Vagina (tissue), 2 donors: Measurements from ENCODE around the gene WASF3. TPM values are rescaled to one million over a fixed set of nuclear protein-coding genes. Genes with fewer than 3 reads are reported as not detected.

Source experiments
- DNase-seq, 2 donors: peaks; one replicate each; pipeline ENCODE4 v3.0.0-alpha.2; 2017; ENCODE audit errors: extremely low spot score in 2 of 2
- H3K27ac ChIP-seq: fragments of 200-600 bp; sonication (generic); one replicate; pipeline ENCODE4 v1.5.1; 2019
- H3K27me3 ChIP-seq: fragments of 200-600 bp; sonication (generic); one replicate; pipeline ENCODE4 v1.5.1; 2019
- H3K36me3 ChIP-seq, 2 donors: fragments of 200-600 bp; sonication (generic); one replicate each; pipeline ENCODE4 v1.5.1; 2017 to 2019
- H3K4me1 ChIP-seq: fragments of 200-600 bp; sonication (generic); one replicate; pipeline ENCODE4 v1.5.1; 2019
- H3K4me3 ChIP-seq, 2 donors: fragments of 200-600 bp; sonication (generic); 1 replicate in 1 of 2; 2 replicates in 1 of 2; pipeline ENCODE4 v1.5.1; 2016 to 2019
- H3K9me3 ChIP-seq: fragments of 200-600 bp; sonication (generic); one replicate; pipeline ENCODE4 v1.5.1; 2019
- POLR2A ChIP-seq, 2 donors: fragments of 450-650 bp; IDR thresholded peaks; one replicate each; pipeline ENCODE4 v1.6.1; 2017; ENCODE audit warnings: antibody characterized with exemption in 2 of 2, mild to moderate bottlenecking in 2 of 2, moderate library complexity in 2 of 2
- POLR2AphosphoS5 ChIP-seq, 2 donors: sonication (generic); formaldehyde crosslinking; IDR thresholded peaks; one replicate each; pipeline ENCODE4 v1.9.0; 2017; ENCODE audit warnings: antibody characterized with exemption in 2 of 2, mild to moderate bottlenecking in 2 of 2, low read depth in 1 of 2; ENCODE audit not compliant: insufficient read depth in 1 of 2
- intact Hi-C: fragments of 100-400 bp; cut with DNase I; formaldehyde crosslinking; loops from one replicate; pipeline ENCODE4 v1.15.1; 2023
- total RNA-seq: library from RNA; depleted of rRNA; stranded (reverse); fragments of >200 nt; gene quantifications from one replicate; pipeline ENCODE4 v1.2.3, GENCODE V29; 2016
- TF ChIP-seq, protein P1 (sequence below), 3 experiments: fragments of 450-650 bp in 2 of 3; fragments of 200-600 bp in 1 of 3; sonication (generic) in 1 of 3; IDR thresholded peaks; one replicate each; pipeline ENCODE4 v1.5.1; 2017 to 2019; ENCODE audit warnings: antibody characterized with exemption in 3 of 3, mild to moderate bottlenecking in 2 of 3, moderate library complexity in 2 of 3

Gene WASF3
- total RNA-seq, 1 donor from 2014 or later = 20.4 TPM

DNA sequence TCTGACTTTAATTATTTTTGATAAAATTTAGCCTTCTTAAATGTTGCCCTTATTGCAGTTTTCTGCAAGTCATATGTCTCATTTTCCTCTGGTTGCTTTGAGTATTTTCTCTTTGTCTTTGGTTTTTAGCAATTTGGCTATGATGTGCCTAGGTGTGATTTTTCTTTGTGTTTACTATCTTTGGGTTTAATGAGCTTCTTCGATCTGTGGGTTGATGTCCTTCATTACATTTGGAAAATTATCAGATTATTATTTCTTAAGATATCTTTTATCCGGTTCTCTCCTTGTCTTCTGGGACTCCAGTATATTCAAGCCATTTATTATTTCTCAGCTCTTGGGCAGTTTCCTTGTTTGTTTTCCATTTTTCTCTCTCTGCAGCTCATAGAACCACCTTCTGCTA, 39.0 kb downstream of the WASF3 start:
- Histone ChIP-seq H3K36me3 (no peaks in the 10 kb centered on the region), H3K9me3 (no peaks in the 10 kb centered on the region), H3K27ac (no peak overlapping the region), H3K4me3 (no peak overlapping the region), H3K4me1 (no peaks in the 10 kb centered on the region), H3K27me3 (no peaks in the 10 kb centered on the region)
- no peak for TF ChIP-seq POLR2AphosphoS5 (IDR thresholded peaks at IDR 0.05; ENCODE audit: insufficient read depth in 1 of 2, low read depth in 1 of 2)
- TF ChIP-seq, protein P1, sequence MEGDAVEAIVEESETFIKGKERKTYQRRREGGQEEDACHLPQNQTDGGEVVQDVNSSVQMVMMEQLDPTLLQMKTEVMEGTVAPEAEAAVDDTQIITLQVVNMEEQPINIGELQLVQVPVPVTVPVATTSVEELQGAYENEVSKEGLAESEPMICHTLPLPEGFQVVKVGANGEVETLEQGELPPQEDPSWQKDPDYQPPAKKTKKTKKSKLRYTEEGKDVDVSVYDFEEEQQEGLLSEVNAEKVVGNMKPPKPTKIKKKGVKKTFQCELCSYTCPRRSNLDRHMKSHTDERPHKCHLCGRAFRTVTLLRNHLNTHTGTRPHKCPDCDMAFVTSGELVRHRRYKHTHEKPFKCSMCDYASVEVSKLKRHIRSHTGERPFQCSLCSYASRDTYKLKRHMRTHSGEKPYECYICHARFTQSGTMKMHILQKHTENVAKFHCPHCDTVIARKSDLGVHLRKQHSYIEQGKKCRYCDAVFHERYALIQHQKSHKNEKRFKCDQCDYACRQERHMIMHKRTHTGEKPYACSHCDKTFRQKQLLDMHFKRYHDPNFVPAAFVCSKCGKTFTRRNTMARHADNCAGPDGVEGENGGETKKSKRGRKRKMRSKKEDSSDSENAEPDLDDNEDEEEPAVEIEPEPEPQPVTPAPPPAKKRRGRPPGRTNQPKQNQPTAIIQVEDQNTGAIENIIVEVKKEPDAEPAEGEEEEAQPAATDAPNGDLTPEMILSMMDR (IDR thresholded peaks at IDR 0.05) = no peak
- TF ChIP-seq POLR2A (IDR thresholded peaks at IDR 0.05) = no peak
- DNase-seq = no peak
- intact Hi-C loops = no loop called here

DNA sequence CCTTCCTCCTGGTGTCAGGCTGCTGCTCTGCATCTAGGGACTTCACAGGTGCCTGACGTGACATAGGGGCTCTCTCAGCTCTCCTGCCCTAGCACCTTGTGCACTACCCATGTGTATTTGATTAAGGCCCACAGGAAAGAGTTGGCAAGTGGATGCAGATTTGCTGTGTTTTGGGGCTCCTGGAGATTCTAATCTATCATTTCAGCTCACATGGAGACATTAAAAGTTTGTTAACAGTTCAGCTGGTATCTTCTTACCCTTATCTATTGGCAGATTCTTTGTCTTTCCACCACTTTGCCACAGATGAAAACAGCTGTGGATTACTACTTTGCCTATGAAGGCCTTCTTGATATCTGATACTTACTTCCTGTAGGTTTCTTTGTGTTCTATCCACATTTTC, 41.9 kb downstream of the WASF3 start:
- H3K4me3 ChIP-seq = no peak overlapping the region
- no peaks in the 10 kb centered on the region for H3K9me3 ChIP-seq
- no peaks in the 10 kb centered on the region for H3K27me3 ChIP-seq
- no peak for DNase-seq
- H3K36me3 ChIP-seq = no peaks in the 10 kb centered on the region
- no peak overlapping the region for H3K27ac ChIP-seq
- H3K4me1 ChIP-seq = no peaks in the 10 kb centered on the region
- TF ChIP-seq, protein P1 (IDR thresholded peaks at IDR 0.05) = no peak
- no peak for TF ChIP-seq POLR2A (IDR thresholded peaks at IDR 0.05)
- TF ChIP-seq POLR2AphosphoS5 (IDR thresholded peaks at IDR 0.05; ENCODE audit: insufficient read depth in 1 of 2, low read depth in 1 of 2) = no peak
- intact Hi-C loops = no loop called here

DNA sequence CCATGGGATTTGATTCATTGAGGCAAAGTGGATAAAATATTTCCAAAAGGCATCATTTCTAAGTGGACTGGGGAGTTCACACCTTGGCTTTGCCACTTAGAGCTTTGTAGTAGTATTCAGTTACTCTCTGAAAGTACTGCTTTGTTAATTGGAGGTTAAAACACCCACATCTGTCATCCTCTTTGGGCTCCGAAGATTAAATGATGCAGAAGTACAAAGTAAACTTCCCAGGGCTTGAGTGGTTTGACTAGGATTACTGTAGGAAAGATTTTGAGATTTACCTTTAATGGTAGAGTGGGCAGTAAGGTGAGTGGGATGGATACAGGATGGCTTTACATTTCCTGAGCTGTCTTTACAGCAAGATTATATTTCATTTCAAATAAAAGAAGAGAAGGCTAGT, 42.4 kb downstream of the WASF3 start:
- no peak overlapping the region for H3K27ac ChIP-seq
- H3K4me1 ChIP-seq = no peaks in the 10 kb centered on the region
- no peaks in the 10 kb centered on the region for H3K36me3 ChIP-seq
- intact Hi-C loops = no loop called here
- no peaks in the 10 kb centered on the region for H3K9me3 ChIP-seq
- TF ChIP-seq, protein P1 (IDR thresholded peaks at IDR 0.05) = no peak
- TF ChIP-seq POLR2AphosphoS5 (IDR thresholded peaks at IDR 0.05; ENCODE audit: insufficient read depth in 1 of 2, low read depth in 1 of 2) (no peak), POLR2A (IDR thresholded peaks at IDR 0.05) (no peak)
- H3K4me3 ChIP-seq = no peak overlapping the region
- DNase-seq = no peak
- no peaks in the 10 kb centered on the region for H3K27me3 ChIP-seq

DNA sequence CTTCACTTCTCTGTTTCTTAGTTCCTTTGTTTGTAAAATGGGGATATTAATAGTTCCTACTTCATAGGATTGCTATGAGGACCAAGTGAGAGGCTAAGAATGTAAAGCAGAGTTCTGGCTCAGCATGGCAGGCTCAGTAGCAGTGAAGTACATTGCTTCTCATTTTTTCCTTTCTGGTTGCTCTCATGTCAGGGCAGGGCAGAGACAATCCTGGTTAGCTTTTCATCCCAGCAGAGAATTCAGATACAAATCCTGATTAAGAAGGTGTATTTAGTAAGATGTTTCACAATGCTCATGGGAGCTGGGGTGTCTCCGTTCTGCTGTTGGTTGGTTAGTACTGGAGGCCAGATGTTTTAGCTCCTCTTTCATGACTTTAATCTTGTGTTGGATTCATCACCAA, 42.9 kb downstream of the WASF3 start:
- Histone ChIP-seq H3K4me1 (no peaks in the 10 kb centered on the region), H3K27me3 (no peaks in the 10 kb centered on the region), H3K9me3 (no peaks in the 10 kb centered on the region), H3K27ac (no peak overlapping the region), H3K36me3 (no peaks in the 10 kb centered on the region), H3K4me3 (no peak overlapping the region)
- intact Hi-C loops = no loop called here
- DNase-seq = no peak
- no peak for TF ChIP-seq POLR2A (IDR thresholded peaks at IDR 0.05)
- TF ChIP-seq, protein P1 (IDR thresholded peaks at IDR 0.05) = no peak
- TF ChIP-seq POLR2AphosphoS5 (IDR thresholded peaks at IDR 0.05; ENCODE audit: insufficient read depth in 1 of 2, low read depth in 1 of 2) = no peak

DNA sequence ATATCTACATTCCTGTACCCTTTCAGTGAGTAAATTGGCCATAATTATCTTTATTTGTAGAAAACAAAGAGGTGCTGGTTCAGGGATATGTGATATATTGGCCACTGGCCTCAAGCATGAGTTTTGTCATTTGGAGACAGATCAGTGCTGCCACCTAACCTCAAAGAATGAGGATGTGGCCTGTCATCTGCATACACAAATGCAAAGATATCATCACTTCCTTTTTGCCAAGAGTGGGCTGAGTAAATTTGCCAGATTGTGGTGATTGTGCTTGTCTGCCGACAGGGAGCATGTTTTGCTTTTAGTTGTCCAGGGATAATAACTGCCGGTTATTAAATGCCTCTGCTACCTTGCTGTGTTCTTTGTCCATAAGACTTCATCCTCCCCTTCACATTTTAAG, 44.2 kb downstream of the WASF3 start:
- Histone ChIP-seq H3K27me3 (no peaks in the 10 kb centered on the region), H3K9me3 (no peaks in the 10 kb centered on the region), H3K27ac (no peak overlapping the region), H3K4me3 (no peak overlapping the region), H3K4me1 (no peaks in the 10 kb centered on the region), H3K36me3 (no peaks in the 10 kb centered on the region)
- no peak for TF ChIP-seq POLR2A (IDR thresholded peaks at IDR 0.05)
- TF ChIP-seq, protein P1 (IDR thresholded peaks at IDR 0.05) = no peak
- TF ChIP-seq POLR2AphosphoS5 (IDR thresholded peaks at IDR 0.05; ENCODE audit: insufficient read depth in 1 of 2, low read depth in 1 of 2) = no peak
- DNase-seq = no peak
- intact Hi-C loops = no loop called here
